ENCODE results near the gene WNT11. TPM values are rescaled to one million over a fixed set of nuclear protein-coding genes. Genes with fewer than 3 reads are reported as not detected.

WNT11 gene
- total RNA-seq, 1 experiment from 2014 or later, result not detected

DNA sequence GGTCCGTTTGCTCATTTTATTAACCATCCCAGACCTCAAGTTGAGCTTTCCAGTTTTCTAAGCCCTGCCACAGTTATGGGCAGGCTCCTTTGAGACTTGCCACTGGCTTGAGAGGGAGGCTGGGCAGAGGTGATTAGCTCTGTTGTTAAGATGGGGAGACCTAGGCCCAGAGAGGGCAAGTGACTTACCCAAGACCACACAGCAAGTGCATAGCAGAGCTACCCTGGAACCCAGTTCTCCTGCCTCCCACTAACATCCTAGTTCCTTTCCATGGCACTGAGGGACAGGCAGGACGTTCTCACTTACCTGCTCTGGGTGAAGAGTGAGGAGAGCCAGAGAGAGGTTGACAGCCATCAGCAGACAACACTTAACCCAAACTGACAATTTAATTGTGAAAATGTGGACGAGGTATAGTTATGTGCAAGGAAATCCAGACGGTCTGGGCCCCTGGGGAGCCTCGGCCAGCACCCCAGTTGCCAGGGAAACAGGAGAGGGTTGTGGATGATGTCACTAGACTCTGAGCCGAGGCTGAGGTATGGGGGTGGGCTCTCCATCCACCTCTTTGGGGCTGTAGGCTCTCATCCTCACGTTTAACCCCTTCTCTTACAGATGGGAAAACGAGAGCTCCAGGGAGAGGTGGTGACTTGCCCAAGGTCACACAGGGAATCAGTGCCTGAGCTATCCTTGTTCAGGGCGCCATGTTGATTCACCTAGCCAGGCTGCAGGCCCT lies 12.3 kb upstream of the WNT11 start:
- no peak for TF ChIP-seq CTCF (IDR thresholded peaks at IDR 0.05; ENCODE audit: unreplicated experiment)
- no TSS peak for BruUV-seq (replicated peaks)
- Mint-ChIP-seq H3K27me3 (ENCODE audit: unreplicated experiment) (peaks cover 47% of the 10 kb centered on the region), H3K9me3 (ENCODE audit: low read depth, unreplicated experiment) (no peaks in the 10 kb centered on the region), H3K4me1 (ENCODE audit: low read depth, unreplicated experiment) (no peaks in the 10 kb centered on the region), H3K27ac (ENCODE audit: unreplicated experiment) (no peak overlapping the region), H3K4me3 (ENCODE audit: low read depth, unreplicated experiment) (no peak overlapping the region), H3K36me3 (ENCODE audit: insufficient read depth, unreplicated experiment) (no peaks in the 10 kb centered on the region)
- DNase-seq, result no peak
- intact Hi-C loops (cut with micrococcal nuclease; ENCODE audit: unreplicated experiment), result no loop called here
- CTCF ChIA-PET, result interaction anchor here (0.6 kb wide), 1 partner anchor 1481 kb away, joined by 3 read pairs; no protein-coding TSS in a partner anchor

DNA sequence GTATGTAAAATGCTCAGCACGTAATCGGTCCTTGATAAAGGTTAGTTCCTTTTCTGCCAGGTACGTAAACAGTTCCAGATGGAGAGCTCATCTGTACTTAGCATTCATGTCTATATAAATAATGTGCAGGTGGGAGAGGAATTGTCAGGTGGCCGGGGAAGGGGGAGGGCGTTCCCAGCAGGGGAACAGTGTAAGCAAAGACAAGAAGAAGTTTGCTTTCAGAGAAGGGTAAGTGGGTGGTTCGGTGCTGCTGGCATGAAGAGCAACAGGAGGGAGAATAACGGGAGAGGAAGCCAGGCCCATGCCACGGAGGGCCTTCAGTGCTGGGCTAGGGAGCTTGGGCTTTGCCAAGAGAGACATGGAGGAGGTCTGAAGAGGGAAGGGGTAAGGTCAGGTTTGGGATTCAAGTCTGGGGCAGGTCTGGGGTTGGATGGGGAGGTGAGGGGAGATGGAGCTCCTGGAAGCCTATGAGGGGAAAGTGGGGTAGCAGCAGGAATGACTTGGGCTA lies 11.4 kb upstream of the WNT11 start:
- BruUV-seq (replicated peaks), result no TSS peak
- no peaks in the 10 kb centered on the region for H3K4me1 Mint-ChIP-seq (ENCODE audit: low read depth, unreplicated experiment)

GRCh38 chr11:76216536-76217325 lies 10.4 kb upstream of the WNT11 start:
- Mint-ChIP-seq H3K36me3 (ENCODE audit: insufficient read depth, unreplicated experiment) (no peaks in the 10 kb centered on the region), H3K4me3 (ENCODE audit: low read depth, unreplicated experiment) (no peak overlapping the region), H3K9me3 (ENCODE audit: low read depth, unreplicated experiment) (no peaks in the 10 kb centered on the region), H3K27ac (ENCODE audit: unreplicated experiment) (no peak overlapping the region), H3K27me3 (ENCODE audit: unreplicated experiment) (peaks cover 65% of the 10 kb centered on the region), H3K4me1 (ENCODE audit: low read depth, unreplicated experiment) (no peaks in the 10 kb centered on the region)
- BruUV-seq (replicated peaks), result no TSS peak
- DNase-seq, result no peak
- CTCF ChIA-PET, result no interaction called here
- TF ChIP-seq CTCF (IDR thresholded peaks at IDR 0.05; ENCODE audit: unreplicated experiment), result no peak
- intact Hi-C loops (cut with micrococcal nuclease; ENCODE audit: unreplicated experiment), result no loop called here

More for the DNA sequence above, 11.4 kb upstream of the WNT11 start:
- no peaks in the 10 kb centered on the region for H3K9me3 Mint-ChIP-seq (ENCODE audit: low read depth, unreplicated experiment)
- TF ChIP-seq CTCF (IDR thresholded peaks at IDR 0.05; ENCODE audit: unreplicated experiment), result no peak
- H3K4me3 Mint-ChIP-seq (ENCODE audit: low read depth, unreplicated experiment), result no peak overlapping the region
- peaks cover 55% of the 10 kb centered on the region for H3K27me3 Mint-ChIP-seq (ENCODE audit: unreplicated experiment)
- intact Hi-C loops (cut with micrococcal nuclease; ENCODE audit: unreplicated experiment), result no loop called here
- H3K36me3 Mint-ChIP-seq (ENCODE audit: insufficient read depth, unreplicated experiment), result no peaks in the 10 kb centered on the region
- no peak for DNase-seq
- CTCF ChIA-PET, result no interaction called here
- no peak overlapping the region for H3K27ac Mint-ChIP-seq (ENCODE audit: unreplicated experiment)

DNA sequence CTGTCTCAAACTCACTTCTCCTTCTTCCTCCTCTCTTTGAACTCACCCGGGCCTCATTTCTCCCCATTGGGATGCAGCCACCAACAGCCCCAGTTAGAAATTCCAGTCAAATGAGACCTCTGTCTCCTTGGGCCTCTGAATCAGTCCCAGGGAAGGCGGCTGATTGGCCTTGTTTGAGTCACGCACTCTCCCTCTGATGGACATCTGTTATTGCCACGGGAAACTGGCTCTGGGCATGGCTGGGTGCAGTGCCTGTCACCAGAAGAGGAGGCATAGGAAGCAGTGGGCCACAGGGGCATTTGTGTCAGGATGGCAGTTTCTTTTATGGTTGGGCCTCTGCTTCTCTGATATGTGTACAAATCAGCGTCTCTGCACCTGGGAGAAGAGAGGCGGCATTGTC lies 9.6 kb upstream of the WNT11 start:
- intact Hi-C loops (cut with micrococcal nuclease; ENCODE audit: unreplicated experiment), result no loop called here
- H3K27ac Mint-ChIP-seq (ENCODE audit: unreplicated experiment), result no peak overlapping the region
- H3K9me3 Mint-ChIP-seq (ENCODE audit: low read depth, unreplicated experiment), result no peaks in the 10 kb centered on the region
- TF ChIP-seq CTCF (IDR thresholded peaks at IDR 0.05; ENCODE audit: unreplicated experiment), result no peak
- CTCF ChIA-PET, result no interaction called here
- H3K36me3 Mint-ChIP-seq (ENCODE audit: insufficient read depth, unreplicated experiment), result no peaks in the 10 kb centered on the region
- H3K4me1 Mint-ChIP-seq (ENCODE audit: low read depth, unreplicated experiment), result no peaks in the 10 kb centered on the region
- BruUV-seq (replicated peaks), result no TSS peak
- no peak for DNase-seq
- H3K27me3 Mint-ChIP-seq (ENCODE audit: unreplicated experiment), result peaks cover 73% of the 10 kb centered on the region
- H3K4me3 Mint-ChIP-seq (ENCODE audit: low read depth, unreplicated experiment), result no peak overlapping the region

Measured in Calu3 (cell line).